SK-N-SH treated with all-trans-retinoic acid at 6 μM for 48 hours (cell line): ENCODE data around the gene PEPD.
A peak's percentile ranks its signal among the peaks of the same experiment; 100 is the strongest.

Source experiments
- ATAC-seq: fragments of 200-7000 bp; cut with Tn5 transposase; 3 replicates; pipeline ENCODE4 v1.9.1; 2020; ENCODE audit warnings: mild to moderate bottlenecking, moderate library complexity
- BACH2 ChIP-seq: fragments of 250-450 bp; sonication (Bioruptor Pico); IDR thresholded peaks from 2 replicates; pipeline ENCODE4 v1.9.0; 2021; ENCODE audit warnings: mild to moderate bottlenecking, borderline replicate concordance
- CSDC2 ChIP-seq: fragments of 250-450 bp; sonication (Bioruptor Pico); IDR thresholded peaks from 2 replicates; pipeline ENCODE4 v1.5.0; 2020; ENCODE audit warnings: mild to moderate bottlenecking, moderate library complexity
- CSRNP3 ChIP-seq: fragments of 250-450 bp; sonication (Bioruptor Pico); IDR thresholded peaks from 2 replicates; pipeline ENCODE4 v1.5.1; 2021; ENCODE audit warnings: mild to moderate bottlenecking, moderate library complexity
- GLIS3 ChIP-seq: fragments of 250-450 bp; sonication (Bioruptor Pico); IDR thresholded peaks from 2 replicates; pipeline ENCODE4 v1.5.0; 2020; ENCODE audit warnings: mild to moderate bottlenecking, moderate library complexity
- ISL1 ChIP-seq: fragments of 250-450 bp; sonication (Bioruptor Pico); IDR thresholded peaks from 2 replicates; pipeline ENCODE4 v2.1.2; 2022; ENCODE audit warnings: mild to moderate bottlenecking, moderate library complexity
- OSR1 ChIP-seq: fragments of 250-450 bp; sonication (Bioruptor Pico); IDR thresholded peaks from 2 replicates; pipeline ENCODE4 v1.8.0; 2022; ENCODE audit warnings: moderate library complexity, mild to moderate bottlenecking, inconsistent platforms
- PATZ1 ChIP-seq: fragments of 250-450 bp; sonication (Bioruptor Pico); IDR thresholded peaks from 2 replicates; pipeline ENCODE4 v1.8.0; 2020; ENCODE audit warnings: mild to moderate bottlenecking, moderate library complexity, borderline replicate concordance
- POU6F1 ChIP-seq: fragments of 250-450 bp; sonication (Bioruptor Pico); IDR thresholded peaks from 2 replicates; pipeline ENCODE4 v1.8.0; 2021; ENCODE audit warnings: low read depth, mild to moderate bottlenecking, moderate library complexity, borderline replicate concordance
- PPARA ChIP-seq: fragments of 250-450 bp; sonication (Bioruptor Pico); IDR thresholded peaks from 2 replicates; pipeline ENCODE4 v1.5.0; 2020; ENCODE audit warnings: mild to moderate bottlenecking, borderline replicate concordance
- RARB ChIP-seq: fragments of 250-450 bp; sonication (Bioruptor Pico); IDR thresholded peaks from 2 replicates; pipeline ENCODE4 v1.8.0; 2021; ENCODE audit warnings: mild to moderate bottlenecking, moderate library complexity
- SNAI2 ChIP-seq: fragments of 250-450 bp; sonication (Bioruptor Pico); IDR thresholded peaks from 2 replicates; pipeline ENCODE4 v1.5.0; 2020; ENCODE audit warnings: mild to moderate bottlenecking, moderate library complexity
- TCF4 ChIP-seq: fragments of 250-450 bp; sonication (Bioruptor Pico); IDR thresholded peaks from 2 replicates; pipeline ENCODE4 v1.8.0; 2021; ENCODE audit warnings: mild to moderate bottlenecking, moderate library complexity, borderline replicate concordance
- TOX ChIP-seq: fragments of 250-450 bp; sonication (Bioruptor Pico); IDR thresholded peaks from 2 replicates; pipeline ENCODE4 v1.8.0; 2021; ENCODE audit warnings: mild to moderate bottlenecking, moderate library complexity, borderline replicate concordance
- TSHZ2 ChIP-seq: fragments of 250-450 bp; sonication (Bioruptor Pico); IDR thresholded peaks from 2 replicates; pipeline ENCODE4 v1.5.0; 2020; ENCODE audit warnings: mild to moderate bottlenecking, moderate library complexity
- ZC3H10 ChIP-seq: fragments of 250-450 bp; sonication (Bioruptor Pico); IDR thresholded peaks from 2 replicates; pipeline ENCODE4 v1.5.1; 2021; ENCODE audit warnings: mild to moderate bottlenecking, moderate library complexity
- ZFP3 ChIP-seq: fragments of 250-450 bp; sonication (Bioruptor Pico); IDR thresholded peaks from 2 replicates; pipeline ENCODE4 v1.5.0; 2020; ENCODE audit warnings: mild to moderate bottlenecking, moderate library complexity
- ZFP30 ChIP-seq: fragments of 450-650 bp; formaldehyde crosslinking; IDR thresholded peaks from 2 replicates; pipeline ENCODE4 v1.5.0; 2022; ENCODE audit warnings: mild to moderate bottlenecking, moderate library complexity
- ZNF565 ChIP-seq: fragments of 450-650 bp; formaldehyde crosslinking; conservative IDR thresholded peaks from 2 replicates; pipeline ENCODE4 v1.5.0; 2020; ENCODE audit warnings: low read depth, mild to moderate bottlenecking, moderate library complexity
- ZNF70 ChIP-seq: fragments of 450-650 bp; formaldehyde crosslinking; IDR thresholded peaks from 2 replicates; pipeline ENCODE4 v1.5.0; 2020; ENCODE audit warnings: mild to moderate bottlenecking, moderate library complexity
- ZNF8 ChIP-seq: fragments of 450-650 bp; formaldehyde crosslinking; IDR thresholded peaks from 2 replicates; pipeline ENCODE4 v1.5.0; 2020; ENCODE audit warnings: mild to moderate bottlenecking, moderate library complexity

Gene PEPD

GRCh38 chr19:33407716-33408115 is 113.9 kb downstream of the PEPD start:
- no peak for ATAC-seq
- no peak for TF ChIP-seq TSHZ2 (CRISPR knock-in tag)
- TF ChIP-seq ZFP30 = no peak
- TF ChIP-seq RARB (CRISPR knock-in tag) = no peak
- no peak for TF ChIP-seq PATZ1
- no peak for TF ChIP-seq BACH2 (CRISPR knock-in tag)
- TF ChIP-seq ZFP3 (CRISPR knock-in tag) = no peak
- TF ChIP-seq ZNF565 (CRISPR knock-in tag) = no peak
- TF ChIP-seq OSR1 = no peak
- no peak for TF ChIP-seq GLIS3 (CRISPR knock-in tag)
- no peak for TF ChIP-seq TOX (CRISPR knock-in tag)
- no peak for TF ChIP-seq ZNF8 (CRISPR knock-in tag)
- no peak for TF ChIP-seq POU6F1 (CRISPR knock-in tag)
- no peak for TF ChIP-seq TCF4 (CRISPR knock-in tag)
- TF ChIP-seq ISL1 (CRISPR knock-in tag) = no peak
- TF ChIP-seq SNAI2 = no peak
- TF ChIP-seq ZC3H10 (CRISPR knock-in tag) = no peak
- TF ChIP-seq ZNF70 (CRISPR knock-in tag) = no peak
- no peak for TF ChIP-seq CSDC2 (CRISPR knock-in tag)
- TF ChIP-seq CSRNP3 (CRISPR knock-in tag) = no peak
- no peak for TF ChIP-seq PPARA

- TF ChIP-seq TSHZ2 (CRISPR knock-in tag) (no peak), ZFP30 (no peak), OSR1 (no peak), PPARA (no peak), ZNF8 (CRISPR knock-in tag) (no peak)
- ATAC-seq = peak; percentile 41
These were observed 114.4 kb downstream of the PEPD start for GRCh38 chr19:33407140-33407551.

- peak; percentile 88 for ATAC-seq
- TF ChIP-seq TOX (CRISPR knock-in tag) = no peak
- no peak for TF ChIP-seq TSHZ2 (CRISPR knock-in tag)
- TF ChIP-seq CSDC2 (CRISPR knock-in tag) = no peak
- no peak for TF ChIP-seq PATZ1
- no peak for TF ChIP-seq CSRNP3 (CRISPR knock-in tag)
These were observed 115.0 kb downstream of the PEPD start for GRCh38 chr19:33406521-33407139.
